HEK293T (cell line): Measurements from ENCODE around the gene SLC37A2.

ENCODE experiments used
- CTCF ChIA-PET: fragments of 350-600 bp; formaldehyde crosslinking; extraction: SDS; loops from one replicate; lab custom pipeline; 2021; ENCODE audit warnings: antibody characterized with exemption, inconsistent platforms; lab: Yijun Ruan, JAX
- POLR2A ChIA-PET: fragments of 350-600 bp; formaldehyde crosslinking; extraction: SDS; loops from one replicate; lab custom pipeline; 2020; ENCODE audit warnings: antibody characterized with exemption, inconsistent platforms; lab: Yijun Ruan, JAX
- DNase-seq: peaks from one replicate; pipeline ENCODE4 v3.0.0; 2012; ENCODE audit warnings: mixed read lengths; ENCODE audit errors: extremely low spot score
- ARNT ChIP-seq: fragments of 450-650 bp; IDR thresholded peaks from 2 replicates; pipeline ENCODE4 v1.6.1; 2017; ENCODE audit warnings: mild to moderate bottlenecking
- BHLHE40 ChIP-seq: fragments of 450-650 bp; IDR thresholded peaks from 2 replicates; pipeline ENCODE4 v1.6.1; 2016; ENCODE audit warnings: mild to moderate bottlenecking, moderate library complexity, borderline replicate concordance
- CTBP1 ChIP-seq: fragments of 450-650 bp; IDR thresholded peaks from 2 replicates; pipeline ENCODE4 v1.6.1; 2016; ENCODE audit warnings: borderline replicate concordance
- ELF4 ChIP-seq: fragments of 450-650 bp; IDR thresholded peaks from 2 replicates; pipeline ENCODE4 v1.6.1; 2017; ENCODE audit warnings: antibody characterized with exemption
- FOXA1 ChIP-seq: fragments of 450-650 bp; IDR thresholded peaks from 2 replicates; pipeline ENCODE4 v1.6.1; 2016; ENCODE audit warnings: mild to moderate bottlenecking
- FOXK2 ChIP-seq: fragments of 450-650 bp; IDR thresholded peaks from 2 replicates; pipeline ENCODE4 v1.6.1; 2016; ENCODE audit warnings: mild to moderate bottlenecking
- FOXM1 ChIP-seq: fragments of 450-650 bp; IDR thresholded peaks from 2 replicates; pipeline ENCODE4 v1.6.1; 2017; ENCODE audit warnings: mild to moderate bottlenecking, borderline replicate concordance
- HDGF ChIP-seq: fragments of 450-650 bp; IDR thresholded peaks from 2 replicates; pipeline ENCODE4 v1.6.1; 2017; ENCODE audit warnings: antibody characterized with exemption, borderline replicate concordance
- L3MBTL2 ChIP-seq: fragments of 450-650 bp; conservative IDR thresholded peaks from 2 replicates; pipeline ENCODE4 v1.6.1; 2016; ENCODE audit warnings: mild to moderate bottlenecking
- LEF1 ChIP-seq: fragments of 450-650 bp; IDR thresholded peaks from 2 replicates; pipeline ENCODE4 v1.6.1; 2017; ENCODE audit warnings: mild to moderate bottlenecking, borderline replicate concordance
- NFRKB ChIP-seq: fragments of 450-650 bp; IDR thresholded peaks from 2 replicates; pipeline ENCODE4 v1.6.1; 2016; ENCODE audit warnings: mild to moderate bottlenecking, moderate library complexity
- PKNOX1 ChIP-seq: fragments of 450-650 bp; IDR thresholded peaks from 2 replicates; pipeline ENCODE4 v1.6.1; 2016
- SP1 ChIP-seq: fragments of 450-650 bp; IDR thresholded peaks from 2 replicates; pipeline ENCODE4 v1.6.1; 2017
- SUZ12 ChIP-seq: fragments of 450-650 bp; IDR thresholded peaks from 2 replicates; pipeline ENCODE4 v1.6.1; 2016; ENCODE audit warnings: mild to moderate bottlenecking
- TARDBP ChIP-seq: fragments of 450-650 bp; IDR thresholded peaks from 2 replicates; pipeline ENCODE4 v1.6.1; 2016
- ZNF384 ChIP-seq: fragments of 450-650 bp; IDR thresholded peaks from 2 replicates; pipeline ENCODE4 v1.6.1; 2016

SLC37A2 gene

GRCh38 chr11:125072218-125072960, 9.3 kb downstream of the SLC37A2 start:
- CTCF ChIA-PET = no interaction called here
- POLR2A ChIA-PET = no interaction called here
- no peak for DNase-seq
- TF ChIP-seq ZNF384 (no peak), HDGF (no peak), L3MBTL2 (no peak), TARDBP (no peak), ARNT (no peak), SP1 (no peak), FOXA1 (no peak), NFRKB (no peak), LEF1 (no peak), CTBP1 (no peak), PKNOX1 (no peak), SUZ12 (no peak), ELF4 (no peak)

- ChIA-PET CTCF (no interaction called here), POLR2A (no interaction called here)
- TF ChIP-seq TARDBP (no peak), ZNF384 (no peak), FOXK2 (no peak), SUZ12 (no peak), CTBP1 (no peak), FOXA1 (no peak), BHLHE40 (no peak), L3MBTL2 (no peak), ELF4 (no peak), LEF1 (no peak), PKNOX1 (no peak), FOXM1 (no peak), SP1 (no peak), HDGF (no peak), NFRKB (no peak)
- DNase-seq = no peak
Measured at GRCh38 chr11:125072961-125073590, 10.0 kb downstream of the SLC37A2 start.

GRCh38 chr11:125073616-125074483, 10.7 kb downstream of the SLC37A2 start:
- ChIA-PET POLR2A (no interaction called here), CTCF (interaction anchor here (0.6 kb wide), 1 partner anchor 357 kb away, joined by 3 read pairs; no protein-coding TSS in a partner anchor)
- DNase-seq = no peak
- TF ChIP-seq L3MBTL2 = no peak

- POLR2A ChIA-PET = no interaction called here
- DNase-seq = no peak
- CTCF ChIA-PET = interaction anchor here (0.6 kb wide), 1 partner anchor 356 kb away, joined by 3 read pairs; no protein-coding TSS in a partner anchor
Measured at GRCh38 chr11:125074511-125075241, 11.6 kb downstream of the SLC37A2 start.

GRCh38 chr11:125075242-125075625, 12.1 kb downstream of the SLC37A2 start:
- POLR2A ChIA-PET = no interaction called here
- no peak for TF ChIP-seq LEF1
- no peak for TF ChIP-seq HDGF
- TF ChIP-seq SUZ12 = no peak
- TF ChIP-seq FOXK2 = no peak
- TF ChIP-seq BHLHE40 = no peak
- TF ChIP-seq FOXM1 = no peak
- no peak for TF ChIP-seq SP1
- TF ChIP-seq ELF4 = no peak
- no peak for TF ChIP-seq ZNF384
- CTCF ChIA-PET = no interaction called here
- DNase-seq = no peak

More at GRCh38 chr11:125074511-125075241, 11.6 kb downstream of the SLC37A2 start:
- no peak for TF ChIP-seq CTBP1
- no peak for TF ChIP-seq TARDBP
- TF ChIP-seq LEF1 = no peak
- no peak for TF ChIP-seq PKNOX1
- TF ChIP-seq ZNF384 = no peak
- TF ChIP-seq FOXM1 = no peak
- TF ChIP-seq ELF4 = no peak

- POLR2A ChIA-PET = no interaction called here
- CTCF ChIA-PET = no interaction called here
- no peak for DNase-seq
- TF ChIP-seq ARNT (no peak), FOXM1 (no peak), TARDBP (no peak), L3MBTL2 (no peak), FOXA1 (no peak), ELF4 (no peak), CTBP1 (no peak), SP1 (no peak), FOXK2 (no peak), ZNF384 (no peak), PKNOX1 (no peak)
Measured at GRCh38 chr11:125075900-125076317, 12.8 kb downstream of the SLC37A2 start.
